Keratinocyte (primary cell): ENCODE results near the gene RAB9A. TPM values are rescaled to one million over a fixed set of nuclear protein-coding genes. Genes with fewer than 3 reads are reported as not detected.

Experiments
- DNase-seq: peaks from one replicate; pipeline ENCODE4 v3.0.0-alpha.2; 2011; ENCODE audit warnings: low read depth, missing footprints, low spot score
- FAIRE-seq: peaks from 2 replicates; lab custom pipeline; 2011; peaks lifted over from hg19 to GRCh38; lab: Jason Lieb, UNC
- H2AFZ ChIP-seq: 2 replicates; pipeline ENCODE4 v1.6.0; 2012; ENCODE audit warnings: low read length, control low read depth, inconsistent platforms; ENCODE audit not compliant: control insufficient read depth
- H3K27ac ChIP-seq: 2 replicates; pipeline ENCODE4 v1.5.1; 2011; ENCODE audit warnings: low read length; ENCODE audit not compliant: control insufficient read depth, insufficient read depth
- H3K27me3 ChIP-seq: 3 replicates; pipeline ENCODE4 v1.6.0; 2011; ENCODE audit warnings: low read length; ENCODE audit not compliant: control insufficient read depth, insufficient read depth; ENCODE audit errors: extremely low read depth
- H3K36me3 ChIP-seq, 2 experiments: 2 replicates in 1 of 2; 3 replicates in 1 of 2; pipeline ENCODE4 v1.5.1; 2011; ENCODE audit warnings: low read length in 2 of 2, mild to moderate bottlenecking in 1 of 2; ENCODE audit not compliant: control insufficient read depth in 2 of 2, insufficient read depth in 2 of 2; ENCODE audit errors: extremely low read depth in 1 of 2
- H3K4me1 ChIP-seq: 3 replicates; pipeline ENCODE4 v1.5.1; 2011; ENCODE audit warnings: low read length; ENCODE audit not compliant: control insufficient read depth, insufficient read depth; ENCODE audit errors: extremely low read depth
- H3K4me2 ChIP-seq: 3 replicates; pipeline ENCODE4 v1.6.0; 2011; ENCODE audit warnings: low read depth, low read length; ENCODE audit not compliant: control insufficient read depth, insufficient read depth; ENCODE audit errors: extremely low read depth
- H3K4me3 ChIP-seq, 3 experiments: fragments of 200-600 bp in 1 of 3; sonication (generic) in 1 of 3; 2 replicates in 2 of 3; 3 replicates in 1 of 3; pipeline ENCODE4 v1.5.1; 2011 to 2016; ENCODE audit warnings: low read length in 3 of 3, mild to moderate bottlenecking in 3 of 3, control low read depth in 2 of 3, inconsistent platforms in 1 of 3, low read depth in 1 of 3, mixed read lengths in 1 of 3, mixed run types in 1 of 3, moderate library complexity in 1 of 3; ENCODE audit not compliant: control insufficient read depth in 2 of 3, insufficient read depth in 2 of 3; ENCODE audit errors: extremely low read depth in 1 of 3
- H3K79me2 ChIP-seq: 2 replicates; pipeline ENCODE4 v1.6.0; 2012; ENCODE audit warnings: low read length; ENCODE audit not compliant: control insufficient read depth, insufficient read depth
- H3K9ac ChIP-seq: 3 replicates; pipeline ENCODE4 v1.6.0; 2011; ENCODE audit warnings: low read length; ENCODE audit not compliant: control insufficient read depth, insufficient read depth; ENCODE audit errors: extremely low read depth
- H3K9me1 ChIP-seq: 3 replicates; pipeline ENCODE4 v1.6.0; 2011; ENCODE audit warnings: low read length; ENCODE audit not compliant: control insufficient read depth, insufficient read depth; ENCODE audit errors: extremely low read depth
- H3K9me3 ChIP-seq: 2 replicates; pipeline ENCODE4 v1.5.1; 2012; ENCODE audit warnings: low read depth, low read length; ENCODE audit not compliant: control insufficient read depth
- H4K20me1 ChIP-seq: 3 replicates; pipeline ENCODE4 v1.6.0; 2011; ENCODE audit warnings: low read length; ENCODE audit not compliant: control insufficient read depth, insufficient read depth; ENCODE audit errors: extremely low read depth
- CTCF ChIP-seq, 3 experiments: IDR thresholded peaks in 1 of 3; conservative IDR thresholded peaks in 1 of 3; optimal IDR thresholded peaks in 1 of 3; 2 replicates in 2 of 3; 3 replicates in 1 of 3; pipeline versions ENCODE3 to v1.5.1; 2011; ENCODE audit warnings: low read length in 3 of 3, mild to moderate bottlenecking in 3 of 3, moderate library complexity in 2 of 3, control low read depth in 1 of 3, inconsistent platforms in 1 of 3; ENCODE audit not compliant: insufficient read depth in 2 of 3; ENCODE audit errors: extremely low read depth in 1 of 3
- EZH2 ChIP-seq: IDR thresholded peaks from one replicate; pipeline ENCODE4 v1.6.1; 2012; ENCODE audit warnings: inconsistent platforms, mild to moderate bottlenecking, low read length, moderate library complexity
- dilution Hi-C: fragments of 300-500 bp; cut with MboI; formaldehyde crosslinking; loops from one replicate; pipeline ENCODE4 v1.7.0; 2020; ENCODE audit warnings: low sequenced_read_pairs; ENCODE audit not compliant: extremely low pct_ligation_motif_present
- polyA plus RNA-seq, 5 experiments: library from polyadenylated mRNA; depleted of rRNA in 3 of 5; stranded (reverse) in 3 of 5; stranded (forward) in 1 of 5; unstranded in 1 of 5; fragments of >200 nt; gene quantifications; 1 replicate in 1 of 5; 2 replicates in 3 of 5; 3 replicates in 1 of 5; pipeline versions ENCODE4 v1.2.1 to v1.2.3, GENCODE V29; 2011 to 2012; ENCODE audit warnings: missing spikeins in 2 of 5, low read depth in 1 of 5, low replicate concordance in 1 of 5

Gene RAB9A
- polyA plus RNA-seq, 1 donor (not counting 4 experiments of a cell fraction or from before 2014, with no cell fraction given) = 46.0 TPM

- H3K4me1 ChIP-seq = peaks cover 45% of the 10 kb centered on the region
- no peak for DNase-seq
- FAIRE-seq = no peak
- H4K20me1 ChIP-seq = no peaks in the 10 kb centered on the region
- peak overlapping the region; percentile 72 to 89 (median 77) for H3K4me3 ChIP-seq
- TF ChIP-seq CTCF (optimal IDR thresholded peaks at IDR 0.05 in 1 of 3, IDR thresholded peaks at IDR 0.05 in 1 of 3, conservative IDR thresholded peaks at IDR 0.05 in 1 of 3; ENCODE audit: extremely low read depth in 1 of 3, insufficient read depth in 2 of 3, low read length in 3 of 3) (no peak), EZH2 (no peak)
- peaks cover 31% of the 10 kb centered on the region for H3K79me2 ChIP-seq
- peak overlapping the region; percentile 98 for H3K9ac ChIP-seq
- dilution Hi-C loops = no loop called here
- no peaks in the 10 kb centered on the region for H3K27me3 ChIP-seq
- peak overlapping the region; percentile 97 for H3K27ac ChIP-seq
- peaks cover 0 to 2% of the 10 kb centered on the region in 2 experiments for H3K36me3 ChIP-seq
- H3K9me1 ChIP-seq = no peaks in the 10 kb centered on the region
- H2AFZ ChIP-seq = peak overlapping the region; percentile 82
- peak overlapping the region; percentile 79 for H3K4me2 ChIP-seq
- H3K9me3 ChIP-seq = no peaks in the 10 kb centered on the region
Measured at GRCh38 chrX:13689741-13690211, 848 bp downstream of the RAB9A start.

- Histone ChIP-seq H4K20me1 (no peaks in the 10 kb centered on the region), H3K4me3 (peak overlapping the region in 2 of 3 experiments; percentile 72 to 89), H3K9me3 (no peaks in the 10 kb centered on the region), H3K9ac (peak overlapping the region; percentile 98), H3K27me3 (no peaks in the 10 kb centered on the region), H3K36me3 (peaks cover 2 to 3% of the 10 kb centered on the region in 2 experiments), H3K4me1 (peaks cover 38% of the 10 kb centered on the region), H3K4me2 (peak overlapping the region; percentile 79), H3K9me1 (no peaks in the 10 kb centered on the region), H3K27ac (peak overlapping the region; percentile 97), H2AFZ (no peak overlapping the region), H3K79me2 (peaks cover 42% of the 10 kb centered on the region)
- DNase-seq (no peak), FAIRE-seq (no peak)
- no peak for TF ChIP-seq EZH2
- TF ChIP-seq CTCF (optimal IDR thresholded peaks at IDR 0.05 in 1 of 3, IDR thresholded peaks at IDR 0.05 in 1 of 3, conservative IDR thresholded peaks at IDR 0.05 in 1 of 3; ENCODE audit: extremely low read depth in 1 of 3, insufficient read depth in 2 of 3, low read length in 3 of 3) = peak; percentile 17 to 34 (median 27)
- dilution Hi-C loops = no loop called here
Measured at GRCh38 chrX:13690836-13691235, 1.9 kb downstream of the RAB9A start.
